ENCODE data around the gene CMTM8. TPM values are rescaled to one million over a fixed set of nuclear protein-coding genes. Genes with fewer than 3 reads are reported as not detected.

The CMTM8 gene
- total and polyA plus RNA-seq, 11 donors, result 1.7 to 12.1 (median 3.6) TPM

DNA sequence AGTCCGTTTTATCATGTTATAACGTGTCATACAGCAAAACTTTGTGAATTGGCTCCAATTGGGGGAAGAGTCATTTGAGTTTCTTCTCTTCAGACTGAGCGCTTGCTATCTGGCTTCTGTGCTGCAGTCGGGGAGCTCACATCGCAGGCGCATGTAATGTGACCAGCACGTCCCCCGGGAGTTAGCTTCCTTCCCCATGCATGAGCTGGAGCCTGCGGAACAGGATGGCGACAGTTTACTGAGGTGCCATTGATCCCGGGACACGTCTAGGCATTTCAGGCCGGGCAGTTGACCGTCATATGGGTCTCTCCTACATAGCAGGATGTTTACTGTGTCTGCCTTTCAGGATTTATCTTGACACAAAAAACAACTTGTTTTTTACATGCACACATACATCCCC, 44.8 kb downstream of the CMTM8 start:
- Histone ChIP-seq H3K9me3 (no peaks in the 10 kb centered on the region), H3K4me3 (no peak overlapping the region), H3K4me1 (peaks cover 0 to 42% (median 10%) of the 10 kb centered on the region in 12 donors), H3K27ac (peak overlapping the region in 10 of 12 donors; percentile 0 to 61 (median 32)), H3K27me3 (no peaks in the 10 kb centered on the region), H3K36me3 (no peaks in the 10 kb centered on the region)
- WGBS, 4 donors, result 37 to 61% (median 44%) methylated on average over 14 of the region's 14 CpGs
- intact Hi-C loops (cut with DNase I), result loop anchor here in 4 of 10 donors (5.0 kb wide), 4 partner anchors 36 to 106 kb away; partner anchors contain the start of gene CMTM8 (in 2 of the 4)
- TF ChIP-seq POLR2A (IDR thresholded peaks at IDR 0.05), result no peak
- TF ChIP-seq, protein P1, sequence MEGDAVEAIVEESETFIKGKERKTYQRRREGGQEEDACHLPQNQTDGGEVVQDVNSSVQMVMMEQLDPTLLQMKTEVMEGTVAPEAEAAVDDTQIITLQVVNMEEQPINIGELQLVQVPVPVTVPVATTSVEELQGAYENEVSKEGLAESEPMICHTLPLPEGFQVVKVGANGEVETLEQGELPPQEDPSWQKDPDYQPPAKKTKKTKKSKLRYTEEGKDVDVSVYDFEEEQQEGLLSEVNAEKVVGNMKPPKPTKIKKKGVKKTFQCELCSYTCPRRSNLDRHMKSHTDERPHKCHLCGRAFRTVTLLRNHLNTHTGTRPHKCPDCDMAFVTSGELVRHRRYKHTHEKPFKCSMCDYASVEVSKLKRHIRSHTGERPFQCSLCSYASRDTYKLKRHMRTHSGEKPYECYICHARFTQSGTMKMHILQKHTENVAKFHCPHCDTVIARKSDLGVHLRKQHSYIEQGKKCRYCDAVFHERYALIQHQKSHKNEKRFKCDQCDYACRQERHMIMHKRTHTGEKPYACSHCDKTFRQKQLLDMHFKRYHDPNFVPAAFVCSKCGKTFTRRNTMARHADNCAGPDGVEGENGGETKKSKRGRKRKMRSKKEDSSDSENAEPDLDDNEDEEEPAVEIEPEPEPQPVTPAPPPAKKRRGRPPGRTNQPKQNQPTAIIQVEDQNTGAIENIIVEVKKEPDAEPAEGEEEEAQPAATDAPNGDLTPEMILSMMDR (IDR thresholded peaks at IDR 0.05), result no peak
- DNase-seq, result peak; percentile 65 to 79 (median 78)
- ATAC-seq, result peak in 3 of 4 donors; percentile 67 to 90 (median 71)

DNA sequence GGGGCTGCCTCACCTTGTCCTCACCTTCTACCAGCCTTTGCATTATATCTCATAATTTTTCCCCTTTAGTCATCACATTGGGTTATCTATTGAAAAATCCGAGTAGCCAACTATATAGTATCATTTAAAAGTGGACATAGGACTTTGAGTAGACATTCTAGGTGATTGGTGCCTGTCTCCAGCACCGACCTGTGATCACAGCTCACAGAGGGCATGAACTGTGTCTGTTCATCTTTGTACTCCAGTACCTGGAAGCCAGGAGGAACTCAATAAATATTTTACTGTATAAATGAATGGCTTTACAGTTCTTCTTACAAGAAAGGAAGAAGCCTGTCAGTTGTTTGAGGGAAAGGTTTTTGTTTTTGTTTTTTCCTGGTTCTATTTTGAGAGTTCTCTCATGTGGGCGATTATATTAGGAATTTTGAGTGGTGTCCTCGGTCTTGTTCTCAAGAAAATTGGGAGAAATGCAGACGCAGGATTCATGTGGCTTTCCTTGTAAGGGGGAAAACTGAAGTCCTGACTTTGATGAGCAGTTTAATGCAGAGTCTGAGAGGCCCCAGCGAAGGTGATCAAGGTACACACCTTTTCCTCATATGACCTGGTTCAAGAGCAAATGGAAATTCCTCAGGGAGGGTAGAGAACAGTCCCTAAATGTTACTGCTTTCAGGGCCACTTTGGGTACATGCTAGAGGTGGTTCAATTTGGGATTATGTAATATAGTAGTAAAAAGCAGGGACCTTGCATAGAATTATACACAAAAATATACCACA, 46.1 kb downstream of the CMTM8 start:
- WGBS, 4 donors, result 60 to 78% (median 69%) methylated on average over 6 of the region's 6 CpGs
- no peaks in the 10 kb centered on the region for H3K36me3 ChIP-seq

DNA sequence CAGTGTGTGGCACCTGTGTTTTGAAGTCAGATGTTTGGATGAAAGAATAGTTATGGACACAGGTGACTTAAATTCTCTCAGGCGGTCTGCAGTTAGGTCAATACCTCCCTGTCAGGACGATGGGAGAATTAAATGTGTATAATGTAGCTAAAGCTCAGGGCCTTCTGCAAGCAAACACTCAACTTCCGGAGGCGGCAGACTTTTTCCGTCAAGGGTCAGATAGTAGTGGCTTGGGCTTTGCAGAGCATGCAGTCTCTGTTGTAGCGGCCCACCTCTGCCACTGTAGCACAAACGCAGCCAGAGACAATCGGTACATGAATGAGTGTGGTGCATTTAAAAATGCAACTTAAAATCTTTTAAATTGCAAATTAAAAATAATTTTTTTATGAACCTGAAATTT, 47.4 kb downstream of the CMTM8 start:
- no peak overlapping the region for H3K4me3 ChIP-seq
- DNase-seq (peak in 1 of 5 donors; percentile 28), ATAC-seq (peak in 2 of 4 donors; percentile 32 to 52)
- H3K27ac ChIP-seq, result no peak overlapping the region
- H3K4me1 ChIP-seq, result peaks cover 0 to 37% (median 10%) of the 10 kb centered on the region in 12 donors
- TF ChIP-seq POLR2A (IDR thresholded peaks at IDR 0.05), result no peak
- TF ChIP-seq, protein P1 (IDR thresholded peaks at IDR 0.05), result no peak
- WGBS, 4 donors, result 45 to 78% (median 62%) methylated on average over 8 of the region's 8 CpGs
- H3K36me3 ChIP-seq, result no peaks in the 10 kb centered on the region
- H3K27me3 ChIP-seq, result no peaks in the 10 kb centered on the region
- no peaks in the 10 kb centered on the region for H3K9me3 ChIP-seq
- intact Hi-C loops (cut with DNase I), result no loop called here

More for the DNA sequence above, 46.1 kb downstream of the CMTM8 start:
- Histone ChIP-seq H3K27me3 (no peaks in the 10 kb centered on the region), H3K27ac (peak overlapping the region in 3 of 12 donors; percentile 30 to 54 (median 39)), H3K4me1 (peaks cover 0 to 37% (median 10%) of the 10 kb centered on the region in 12 donors), H3K4me3 (no peak overlapping the region), H3K9me3 (no peaks in the 10 kb centered on the region)
- intact Hi-C loops (cut with DNase I), result loop anchor here in 4 of 10 donors (5.0 kb wide), 4 partner anchors 37 to 107 kb away; partner anchors contain the start of gene CMTM8 (in 2 of the 4)
- DNase-seq, result no peak
- no peak for TF ChIP-seq POLR2A (IDR thresholded peaks at IDR 0.05)
- no peak for ATAC-seq

DNA sequence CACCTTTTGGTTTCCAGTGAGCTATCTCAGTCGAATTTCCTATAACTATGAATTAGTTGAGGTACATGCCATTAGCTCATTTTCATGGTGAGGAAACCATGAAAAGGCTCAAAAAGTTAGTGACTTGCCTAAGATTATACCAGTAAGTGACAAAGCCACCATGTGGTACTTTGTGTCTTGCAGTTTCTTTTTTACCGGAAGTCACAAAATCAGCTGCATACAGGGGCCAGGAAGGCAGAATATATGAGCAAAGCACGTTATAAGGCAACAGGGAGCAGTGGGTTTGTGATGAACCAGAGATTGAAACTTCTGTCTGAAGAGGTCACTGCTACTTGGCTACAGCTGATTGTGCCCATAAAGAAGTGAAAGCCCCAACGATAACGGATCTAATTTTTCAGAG, 50.3 kb downstream of the CMTM8 start:
- H3K36me3 ChIP-seq, result no peaks in the 10 kb centered on the region
- H3K27ac ChIP-seq, result no peak overlapping the region
- TF ChIP-seq, protein P1 (IDR thresholded peaks at IDR 0.05), result no peak
- no peak for TF ChIP-seq POLR2A (IDR thresholded peaks at IDR 0.05)
- no peaks in the 10 kb centered on the region for H3K9me3 ChIP-seq
- peaks cover 0 to 22% (median 6%) of the 10 kb centered on the region in 12 donors for H3K4me1 ChIP-seq
- intact Hi-C loops (cut with DNase I), result no loop called here
- 74 to 87% (median 81%) methylated on average over 5 of the region's 5 CpGs for WGBS, 4 donors
- no peak for DNase-seq
- no peak for ATAC-seq
- no peaks in the 10 kb centered on the region for H3K27me3 ChIP-seq
- no peak overlapping the region for H3K4me3 ChIP-seq
